T-cell (primary cell): Measurements from ENCODE around the gene IP6K1. TPM values are rescaled to one million over a fixed set of nuclear protein-coding genes. Genes with fewer than 3 reads are reported as not detected.

Experiments
- ATAC-seq, 4 experiments: fragments of 200-7000 bp in 3 of 4; fragments of 150-1000 bp in 1 of 4; cut with Tn5 transposase; replicated peaks in 1 of 4; 1 replicate in 3 of 4; 2 replicates in 1 of 4; pipeline ENCODE4 v1.10.0; 2021; ENCODE audit warnings: moderate library complexity in 3 of 4, mild to moderate bottlenecking in 2 of 4, moderate number of reproducible peaks in 1 of 4
- CTCF ChIA-PET, 2 donors: fragments of 300-600 bp; sonication (Branson Sonifier 250); formaldehyde crosslinking; loops; one replicate each; lab custom pipeline; 2022; ENCODE audit warnings: antibody characterized with exemption in 2 of 2; lab: Charles Lee
- POLR2A ChIA-PET, 2 donors: fragments of 300-600 bp; sonication (Branson Sonifier 250); formaldehyde crosslinking; loops; one replicate each; lab custom pipeline; 2022; ENCODE audit warnings: antibody characterized with exemption in 2 of 2; lab: Charles Lee
- DNase-seq, 35 experiments: peaks; one replicate each; pipeline versions ENCODE4 v3.0.0 to v3.0.0-alpha.2; 2013 to 2023
- H3K27ac ChIP-seq: one replicate; pipeline ENCODE4 v1.5.1; 2013; ENCODE audit warnings: low read length
- H3K27me3 ChIP-seq, 2 experiments: replicated peaks in 1 of 2; 1 replicate in 1 of 2; 2 replicates in 1 of 2; pipeline versions ENCODE4 v1.6.1 to v1.7.0; 2013; ENCODE audit warnings: low read length in 1 of 2, mixed read lengths in 1 of 2; ENCODE audit not compliant: control insufficient read depth in 2 of 2, insufficient read depth in 2 of 2; ENCODE audit errors: extremely low read depth in 1 of 2
- H3K36me3 ChIP-seq, 2 donors: 1 replicate in 1 of 2; 2 replicates in 1 of 2; pipeline versions ENCODE4 v1.6.1 to v1.7.0; 2013; ENCODE audit warnings: low read length in 1 of 2; ENCODE audit not compliant: control insufficient read depth in 2 of 2, insufficient read depth in 1 of 2; ENCODE audit errors: extremely low read depth in 1 of 2
- H3K4me1 ChIP-seq, 2 experiments: 1 replicate in 1 of 2; 2 replicates in 1 of 2; pipeline versions ENCODE4 v1.6.1 to v1.7.0; 2013; ENCODE audit warnings: low read length in 2 of 2, mixed read lengths in 1 of 2; ENCODE audit not compliant: insufficient read depth in 2 of 2, control insufficient read depth in 1 of 2; ENCODE audit errors: extremely low read depth in 1 of 2
- H3K4me3 ChIP-seq, 2 donors: 1 replicate in 1 of 2; 2 replicates in 1 of 2; pipeline versions ENCODE4 v1.5.1 to v1.7.0; 2013; ENCODE audit warnings: mild to moderate bottlenecking in 2 of 2, low read length in 1 of 2, moderate library complexity in 1 of 2; ENCODE audit not compliant: control insufficient read depth in 1 of 2; ENCODE audit errors: extremely low read depth in 1 of 2
- H3K9me3 ChIP-seq: 2 replicates; pipeline ENCODE4 v1.7.0; 2013
- H3K27ac Mint-ChIP-seq, 2 donors: one replicate each; pipeline ENCODE4 v1.8.0; 2020 to 2021; ENCODE audit warnings: mild to moderate bottlenecking in 2 of 2, mixed read lengths in 2 of 2
- H3K27me3 Mint-ChIP-seq, 2 donors: one replicate each; pipeline ENCODE4 v1.8.0; 2021 to 2022; ENCODE audit warnings: mixed read lengths in 2 of 2
- H3K36me3 Mint-ChIP-seq: one replicate; pipeline ENCODE4 v1.8.0; 2021; ENCODE audit warnings: mixed read lengths
- H3K4me1 Mint-ChIP-seq, 3 donors: one replicate each; pipeline ENCODE4 v1.8.0; 2020 to 2022; ENCODE audit warnings: mixed read lengths in 3 of 3, mild to moderate bottlenecking in 1 of 3
- H3K4me3 Mint-ChIP-seq, 3 donors: one replicate each; pipeline ENCODE4 v1.8.0; 2020 to 2022; ENCODE audit warnings: mild to moderate bottlenecking in 3 of 3, mixed read lengths in 3 of 3, moderate library complexity in 3 of 3
- H3K9me3 Mint-ChIP-seq, 3 donors: one replicate each; pipeline ENCODE4 v1.8.0; 2020 to 2022; ENCODE audit warnings: mixed read lengths in 3 of 3
- WGBS: methylation state at CpG from one replicate; pipeline ENCODE4 v1.1.5; 2013; ENCODE audit warnings: missing lambda C conversion rate; ENCODE audit not compliant: insufficient coverage; 5-methylcytosine and 5-hydroxymethylcytosine counted together
- total RNA-seq, 35 experiments: library from RNA in 6 of 35; stranded (reverse) in 6 of 35; fragments of 120-200 nt in 1 of 35; gene quantifications; one replicate each; pipeline versions ENCODE4 v1.2.1 to v1.2.4 and lab custom pipeline; 2013 to 2026

IP6K1 gene
- total RNA-seq, 5 donors from 2014 or later (not counting 1 experiment from before 2014, with no cell fraction given) = 31.6 to 62.2 (median 57.0) TPM

GRCh38 chr3:49761661-49762060 lies 24.7 kb downstream of the IP6K1 start:
- Mint-ChIP-seq H3K4me3 (no peak overlapping the region), H3K4me1 (peaks cover 22 to 32% (median 26%) of the 10 kb centered on the region in 3 donors), H3K27ac (no peak overlapping the region), H3K9me3 (no peaks in the 10 kb centered on the region), H3K27me3 (no peaks in the 10 kb centered on the region), H3K36me3 (peaks cover 14% of the 10 kb centered on the region)
- WGBS = no CpG with 5 or more reads among the region's 3 CpGs
- POLR2A ChIA-PET = no interaction called here
- no peak for ATAC-seq
- no peaks in the 10 kb centered on the region for H3K27me3 ChIP-seq
- H3K9me3 ChIP-seq = no peaks in the 10 kb centered on the region
- H3K4me3 ChIP-seq = no peak overlapping the region
- peaks cover 4 to 7% of the 10 kb centered on the region in 2 donors for H3K36me3 ChIP-seq
- H3K4me1 ChIP-seq = no peaks in the 10 kb centered on the region
- CTCF ChIA-PET = no interaction called here
- no peak for DNase-seq
- no peak overlapping the region for H3K27ac ChIP-seq

- peaks cover 6% of the 10 kb centered on the region for H3K36me3 Mint-ChIP-seq
- DNase-seq (no peak), ATAC-seq (no peak)
- no peak overlapping the region for H3K27ac Mint-ChIP-seq
- Histone ChIP-seq H3K4me3 (no peak overlapping the region), H3K27me3 (no peaks in the 10 kb centered on the region), H3K9me3 (no peaks in the 10 kb centered on the region), H3K27ac (no peak overlapping the region), H3K36me3 (peaks cover 0 to 2% of the 10 kb centered on the region in 2 donors), H3K4me1 (no peaks in the 10 kb centered on the region)
- WGBS = no CpG with 5 or more reads among the region's 1 CpG
- POLR2A ChIA-PET = no interaction called here
- peaks cover 35 to 37% (median 37%) of the 10 kb centered on the region in 3 donors for H3K4me1 Mint-ChIP-seq
- no peaks in the 10 kb centered on the region for H3K9me3 Mint-ChIP-seq
- H3K4me3 Mint-ChIP-seq = no peak overlapping the region
- no peaks in the 10 kb centered on the region for H3K27me3 Mint-ChIP-seq
- CTCF ChIA-PET = interaction anchor here in 1 of 2 donors (0.6 kb wide), 1 partner anchor 714 kb away, joined by 3 read pairs; no protein-coding TSS in a partner anchor
Observed at GRCh38 chr3:49759226-49759625, 27.1 kb downstream of the IP6K1 start.

- ATAC-seq (no peak), DNase-seq (no peak)
- Mint-ChIP-seq H3K27me3 (no peaks in the 10 kb centered on the region), H3K4me3 (no peak overlapping the region), H3K27ac (no peak overlapping the region), H3K9me3 (no peaks in the 10 kb centered on the region), H3K36me3 (peaks cover 7% of the 10 kb centered on the region), H3K4me1 (peaks cover 43 to 52% (median 47%) of the 10 kb centered on the region in 3 donors)
- H3K36me3 ChIP-seq = peaks cover 0 to 2% of the 10 kb centered on the region in 2 donors
- no peak overlapping the region for H3K4me3 ChIP-seq
- no peaks in the 10 kb centered on the region for H3K27me3 ChIP-seq
- WGBS = 100% methylated on average over 1 of the region's 2 CpGs
- no peak overlapping the region for H3K27ac ChIP-seq
- no peaks in the 10 kb centered on the region for H3K4me1 ChIP-seq
- POLR2A ChIA-PET = no interaction called here
- H3K9me3 ChIP-seq = no peaks in the 10 kb centered on the region
- CTCF ChIA-PET = interaction anchor here in 1 of 2 donors (1.3 to 1.7 kb wide), 2 partner anchors 8 to 82 kb away, joined by 3 to 4 read pairs; no protein-coding TSS in a partner anchor
Observed at GRCh38 chr3:49757197-49757596, 29.1 kb downstream of the IP6K1 start.

- Histone ChIP-seq H3K9me3 (no peaks in the 10 kb centered on the region), H3K36me3 (peaks cover 0 to 2% of the 10 kb centered on the region in 2 donors), H3K4me3 (no peak overlapping the region), H3K27me3 (no peaks in the 10 kb centered on the region), H3K27ac (no peak overlapping the region), H3K4me1 (no peaks in the 10 kb centered on the region)
- ATAC-seq (no peak), DNase-seq (no peak)
- Mint-ChIP-seq H3K27ac (no peak overlapping the region), H3K27me3 (no peaks in the 10 kb centered on the region), H3K36me3 (peaks cover 7% of the 10 kb centered on the region), H3K4me1 (peaks cover 43 to 52% (median 47%) of the 10 kb centered on the region in 3 donors), H3K4me3 (no peak overlapping the region), H3K9me3 (no peaks in the 10 kb centered on the region)
- WGBS = no CpG with 5 or more reads among the region's 1 CpG
- ChIA-PET CTCF (no interaction called here), POLR2A (no interaction called here)
Observed at GRCh38 chr3:49756036-49756435, 30.3 kb downstream of the IP6K1 start.

- Mint-ChIP-seq H3K4me3 (no peak overlapping the region), H3K27ac (peak overlapping the region in 1 of 2 donors; percentile 45), H3K36me3 (peaks cover 10% of the 10 kb centered on the region), H3K4me1 (peaks cover 44 to 52% (median 45%) of the 10 kb centered on the region in 3 donors), H3K9me3 (no peaks in the 10 kb centered on the region), H3K27me3 (no peaks in the 10 kb centered on the region)
- Histone ChIP-seq H3K36me3 (peaks cover 0 to 8% of the 10 kb centered on the region in 2 donors), H3K27me3 (no peaks in the 10 kb centered on the region), H3K4me3 (no peak overlapping the region), H3K4me1 (no peaks in the 10 kb centered on the region), H3K9me3 (no peaks in the 10 kb centered on the region), H3K27ac (no peak overlapping the region)
- DNase-seq = no peak
- no peak for ATAC-seq
- no CpG with 5 or more reads among the region's 1 CpG for WGBS
- ChIA-PET POLR2A (no interaction called here), CTCF (interaction anchor here in 1 of 2 donors (0.7 kb wide), 1 partner anchor 211 kb away, joined by 3 read pairs; no protein-coding TSS in a partner anchor)
Observed at GRCh38 chr3:49754536-49754935, 31.8 kb downstream of the IP6K1 start.

GRCh38 chr3:49751501-49751900 lies 34.8 kb downstream of the IP6K1 start:
- Histone ChIP-seq H3K27me3 (no peaks in the 10 kb centered on the region), H3K36me3 (peaks cover 3 to 21% of the 10 kb centered on the region in 2 donors), H3K4me1 (no peaks in the 10 kb centered on the region), H3K4me3 (no peak overlapping the region), H3K27ac (no peak overlapping the region), H3K9me3 (no peaks in the 10 kb centered on the region)
- POLR2A ChIA-PET = interaction anchor here in 1 of 2 donors (0.6 kb wide), 1 partner anchor 268 kb away, joined by 6 read pairs; no protein-coding TSS in a partner anchor
- DNase-seq (no peak), ATAC-seq (no peak)
- no peak overlapping the region for H3K4me3 Mint-ChIP-seq
- CTCF ChIA-PET = no interaction called here
- H3K27ac Mint-ChIP-seq = no peak overlapping the region
- WGBS = no CpG with 5 or more reads among the region's 4 CpGs
- H3K9me3 Mint-ChIP-seq = no peaks in the 10 kb centered on the region
- H3K36me3 Mint-ChIP-seq = peaks cover 19% of the 10 kb centered on the region
- H3K27me3 Mint-ChIP-seq = no peaks in the 10 kb centered on the region
- H3K4me1 Mint-ChIP-seq = peaks cover 29 to 40% (median 33%) of the 10 kb centered on the region in 3 donors
